Measurements from ENCODE around the gene PLEKHG4. TPM values are rescaled to one million over a fixed set of nuclear protein-coding genes. Genes with fewer than 3 reads are reported as not detected.

PLEKHG4 gene
- total RNA-seq, 1 experiment from 2014 or later = 14.0 TPM

DNA sequence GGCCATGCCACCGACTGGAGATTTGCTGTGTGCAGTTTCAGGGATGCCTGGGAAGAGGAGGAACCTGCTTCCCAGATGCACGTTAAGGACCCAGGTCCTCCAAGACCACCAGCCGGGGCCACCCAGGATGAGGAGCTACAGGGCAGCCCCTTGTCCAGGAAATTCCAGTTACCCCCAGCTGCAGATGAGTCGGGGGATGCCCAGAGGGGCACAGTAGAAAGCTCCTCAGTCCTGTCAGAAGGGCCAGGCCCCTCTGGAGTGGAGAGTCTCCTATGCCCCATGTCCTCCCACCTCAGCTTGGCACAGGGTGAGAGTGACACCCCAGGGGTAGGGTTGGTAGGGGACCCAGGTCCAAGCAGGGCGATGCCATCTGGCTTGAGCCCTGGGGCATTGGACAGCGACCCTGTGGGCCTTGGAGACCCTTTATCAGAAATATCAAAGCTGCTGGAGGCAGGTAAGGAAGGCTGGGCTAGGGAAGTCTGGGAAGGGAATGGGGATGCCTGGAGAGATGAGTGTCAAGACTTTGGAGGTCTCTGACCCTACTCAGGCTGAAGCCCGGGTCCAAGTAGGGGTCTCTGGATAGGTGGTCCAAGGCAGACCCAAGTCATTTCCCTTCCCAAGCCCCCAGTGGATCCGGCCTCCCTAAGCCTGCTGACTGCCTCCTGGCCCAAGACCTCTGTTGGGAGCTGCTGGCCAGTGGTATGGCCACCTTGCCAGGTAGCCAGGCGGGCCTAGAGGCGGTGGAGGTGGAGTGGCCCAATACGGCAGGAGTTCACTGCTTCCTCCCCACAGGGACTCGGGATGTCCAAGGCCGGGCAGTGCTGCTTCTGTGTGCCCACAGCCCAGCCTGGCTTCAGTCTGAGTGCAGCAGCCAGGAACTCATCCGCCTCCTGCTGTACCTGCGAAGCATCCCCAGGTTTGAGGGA is 1.0 kb downstream of the PLEKHG4 start:
- peaks cover 31% of the 10 kb centered on the region for H3K4me1 ChIP-seq (replicated peaks; ENCODE audit: insufficient read depth)
- peaks cover 38% of the 10 kb centered on the region for H3F3A ChIP-seq (ENCODE audit: insufficient read depth, low read depth)
- no peaks in the 10 kb centered on the region for H3K27me3 ChIP-seq (ENCODE audit: insufficient read depth, low read depth)
- DNase-seq = no peak
- intact Hi-C loops (cut with micrococcal nuclease; ENCODE audit: unreplicated experiment) = no loop called here
- ChIA-PET CTCF (interaction anchor here (0.7 to 0.9 kb wide), 3 partner anchors 21 to 310 kb away, joined by 3 to 6 read pairs (median 6); no protein-coding TSS in a partner anchor), POLR2A (ENCODE audit: unreplicated experiment) (interaction anchor here (0.6 kb wide), 2 partner anchors 9 to 33 kb away, joined by 3 to 6 read pairs; partner anchors contain the start of gene FHOD1)
- peak overlapping the region; percentile 93 for H3K4me2 ChIP-seq
- peaks cover 23% of the 10 kb centered on the region; the same call in 1 of the 2 replicates for H3K79me2 ChIP-seq (ENCODE audit: low read depth)
- H2AFZ ChIP-seq = no peak overlapping the region
- peaks cover 2% of the 10 kb centered on the region; the same call in 1 of the 2 replicates for H3K36me3 ChIP-seq (ENCODE audit: low read depth)
- peak overlapping the region; percentile 75; the same call in 1 of the 2 replicates for H3K4me3 ChIP-seq
- no TSS peak for BruUV-seq (replicated peaks)
- TF ChIP-seq, protein P1, sequence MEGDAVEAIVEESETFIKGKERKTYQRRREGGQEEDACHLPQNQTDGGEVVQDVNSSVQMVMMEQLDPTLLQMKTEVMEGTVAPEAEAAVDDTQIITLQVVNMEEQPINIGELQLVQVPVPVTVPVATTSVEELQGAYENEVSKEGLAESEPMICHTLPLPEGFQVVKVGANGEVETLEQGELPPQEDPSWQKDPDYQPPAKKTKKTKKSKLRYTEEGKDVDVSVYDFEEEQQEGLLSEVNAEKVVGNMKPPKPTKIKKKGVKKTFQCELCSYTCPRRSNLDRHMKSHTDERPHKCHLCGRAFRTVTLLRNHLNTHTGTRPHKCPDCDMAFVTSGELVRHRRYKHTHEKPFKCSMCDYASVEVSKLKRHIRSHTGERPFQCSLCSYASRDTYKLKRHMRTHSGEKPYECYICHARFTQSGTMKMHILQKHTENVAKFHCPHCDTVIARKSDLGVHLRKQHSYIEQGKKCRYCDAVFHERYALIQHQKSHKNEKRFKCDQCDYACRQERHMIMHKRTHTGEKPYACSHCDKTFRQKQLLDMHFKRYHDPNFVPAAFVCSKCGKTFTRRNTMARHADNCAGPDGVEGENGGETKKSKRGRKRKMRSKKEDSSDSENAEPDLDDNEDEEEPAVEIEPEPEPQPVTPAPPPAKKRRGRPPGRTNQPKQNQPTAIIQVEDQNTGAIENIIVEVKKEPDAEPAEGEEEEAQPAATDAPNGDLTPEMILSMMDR (conservative IDR thresholded peaks at IDR 0.05) = no peak
- no peak for TF ChIP-seq EZH2 (IDR thresholded peaks at IDR 0.05; ENCODE audit: low read depth)
- no peaks in the 10 kb centered on the region for H3K9me3 ChIP-seq (ENCODE audit: insufficient read depth, low read depth)
- no peak overlapping the region for H3K27ac ChIP-seq
- H3K9me2 ChIP-seq (ENCODE audit: insufficient read depth) = no peaks in the 10 kb centered on the region
- no peaks in the 10 kb centered on the region for H4K20me1 ChIP-seq (ENCODE audit: insufficient read depth)

DNA sequence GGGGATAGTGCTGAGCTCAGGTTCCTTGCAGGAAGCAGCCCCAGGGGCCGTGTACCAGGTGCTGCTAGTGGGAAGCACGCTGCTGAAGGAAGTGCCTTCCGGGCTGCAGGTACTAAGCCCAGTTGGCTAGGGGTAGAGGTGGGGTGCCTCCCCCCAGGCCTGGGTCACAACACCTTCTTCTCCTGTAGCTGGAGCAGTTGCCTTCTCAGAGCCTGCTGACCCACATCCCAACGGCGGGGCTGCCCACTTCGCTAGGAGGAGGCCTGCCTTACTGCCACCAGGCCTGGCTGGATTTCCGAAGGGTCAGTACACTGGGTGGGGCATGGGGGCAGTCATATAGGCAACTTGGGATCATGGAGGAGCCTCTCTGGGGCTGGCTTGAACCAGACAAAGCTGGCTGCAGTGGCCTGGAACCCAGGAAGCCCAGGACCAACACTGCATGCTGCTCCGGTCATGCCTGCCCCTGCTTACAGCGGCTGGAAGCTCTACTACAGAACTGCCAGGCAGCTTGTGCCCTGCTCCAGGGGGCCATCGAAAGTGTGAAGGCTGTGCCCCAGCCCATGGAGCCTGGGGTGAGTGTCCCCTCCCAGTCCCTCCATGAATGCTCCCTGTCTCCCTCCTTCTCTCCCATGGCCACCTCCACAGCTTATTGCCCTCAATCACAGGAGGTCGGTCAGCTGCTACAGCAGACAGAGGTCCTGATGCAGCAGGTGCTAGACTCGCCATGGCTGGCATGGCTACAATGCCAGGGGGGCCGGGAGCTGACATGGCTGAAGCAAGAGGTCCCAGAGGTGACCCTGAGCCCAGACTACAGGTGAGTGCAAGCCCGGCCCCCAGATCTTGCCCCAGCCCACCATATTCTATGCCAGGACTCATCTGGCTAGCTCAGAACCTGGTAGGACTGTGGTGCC is 2.5 kb downstream of the PLEKHG4 start:
- intact Hi-C loops (cut with micrococcal nuclease; ENCODE audit: unreplicated experiment) = no loop called here
- H3K36me3 ChIP-seq (ENCODE audit: low read depth) = no peaks in the 10 kb centered on the region
- no peak for TF ChIP-seq EZH2 (IDR thresholded peaks at IDR 0.05; ENCODE audit: low read depth)
- TF ChIP-seq, protein P1 (conservative IDR thresholded peaks at IDR 0.05) = no peak
- CTCF ChIA-PET = interaction anchor here (0.6 kb wide), 2 partner anchors 21 to 34 kb away, joined by 3 read pairs; no protein-coding TSS in a partner anchor
- H3K9me3 ChIP-seq (ENCODE audit: insufficient read depth, low read depth) = no peaks in the 10 kb centered on the region
- no peak for DNase-seq
- no peak overlapping the region for H3K27ac ChIP-seq
- POLR2A ChIA-PET (ENCODE audit: unreplicated experiment) = interaction anchor here (0.6 kb wide), 3 partner anchors 97 to 601 kb away, joined by 3 to 7 read pairs (median 4); no protein-coding TSS in a partner anchor
- H3K79me2 ChIP-seq (ENCODE audit: low read depth) = peaks cover 13% of the 10 kb centered on the region; the same call in 1 of the 2 replicates
- no peak overlapping the region for H3K4me3 ChIP-seq
- H2AFZ ChIP-seq = no peak overlapping the region
- no peaks in the 10 kb centered on the region for H3K9me2 ChIP-seq (ENCODE audit: insufficient read depth)
- H3K27me3 ChIP-seq (ENCODE audit: insufficient read depth, low read depth) = no peaks in the 10 kb centered on the region
- H3F3A ChIP-seq (ENCODE audit: insufficient read depth, low read depth) = peaks cover 24% of the 10 kb centered on the region
- H4K20me1 ChIP-seq (ENCODE audit: insufficient read depth) = no peaks in the 10 kb centered on the region
- BruUV-seq (replicated peaks) = no TSS peak
- peaks cover 24% of the 10 kb centered on the region for H3K4me1 ChIP-seq (replicated peaks; ENCODE audit: insufficient read depth)
- H3K4me2 ChIP-seq = no peak overlapping the region

DNA sequence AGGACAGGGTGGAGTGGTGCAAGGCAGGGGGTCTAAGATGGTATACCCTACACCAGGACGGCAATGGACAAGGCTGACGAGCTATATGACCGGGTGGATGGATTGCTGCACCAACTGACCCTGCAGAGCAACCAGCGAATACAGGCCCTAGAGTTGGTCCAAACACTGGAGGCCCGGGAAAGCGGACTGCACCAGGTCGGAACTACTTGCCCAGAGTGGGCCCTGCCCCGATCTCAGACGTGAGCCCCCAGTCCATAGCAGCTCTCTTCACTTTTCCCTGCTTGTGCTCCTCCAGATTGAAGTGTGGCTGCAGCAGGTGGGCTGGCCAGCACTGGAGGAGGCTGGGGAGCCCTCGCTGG is 3.1 kb downstream of the PLEKHG4 start:
- no TSS peak for BruUV-seq (replicated peaks)
- H4K20me1 ChIP-seq (ENCODE audit: insufficient read depth) = no peaks in the 10 kb centered on the region
- H2AFZ ChIP-seq = no peak overlapping the region
- intact Hi-C loops (cut with micrococcal nuclease; ENCODE audit: unreplicated experiment) = no loop called here
- H3K9me3 ChIP-seq (ENCODE audit: insufficient read depth, low read depth) = no peaks in the 10 kb centered on the region
- peaks cover 17% of the 10 kb centered on the region for H3K4me1 ChIP-seq (replicated peaks; ENCODE audit: insufficient read depth)
- H3K36me3 ChIP-seq (ENCODE audit: low read depth) = no peaks in the 10 kb centered on the region
- H3K27ac ChIP-seq = no peak overlapping the region
- no peak overlapping the region for H3K4me2 ChIP-seq
- H3K27me3 ChIP-seq (ENCODE audit: insufficient read depth, low read depth) = no peaks in the 10 kb centered on the region
- H3F3A ChIP-seq (ENCODE audit: insufficient read depth, low read depth) = peaks cover 18% of the 10 kb centered on the region
- peaks cover 12% of the 10 kb centered on the region; the same call in 1 of the 2 replicates for H3K79me2 ChIP-seq (ENCODE audit: low read depth)
- POLR2A ChIA-PET (ENCODE audit: unreplicated experiment) = no interaction called here
- TF ChIP-seq EZH2 (IDR thresholded peaks at IDR 0.05; ENCODE audit: low read depth) = no peak
- TF ChIP-seq, protein P1 (conservative IDR thresholded peaks at IDR 0.05) = no peak
- no peak overlapping the region for H3K4me3 ChIP-seq
- DNase-seq = no peak
- H3K9me2 ChIP-seq (ENCODE audit: insufficient read depth) = no peaks in the 10 kb centered on the region
- CTCF ChIA-PET = interaction anchor here (0.6 kb wide), 1 partner anchor 35 kb away, joined by 3 read pairs; no protein-coding TSS in a partner anchor

Data from PC-9 (cell line).